GM12872 (cell line): Measurements from ENCODE around the gene LCLAT1.

ENCODE experiments used
- CTCF ChIP-seq: IDR thresholded peaks from 3 replicates; pipeline ENCODE4 v1.5.1; 2011; ENCODE audit warnings: low read depth, mild to moderate bottlenecking, low read length, moderate library complexity; ENCODE audit not compliant: insufficient read depth

Gene LCLAT1

DNA sequence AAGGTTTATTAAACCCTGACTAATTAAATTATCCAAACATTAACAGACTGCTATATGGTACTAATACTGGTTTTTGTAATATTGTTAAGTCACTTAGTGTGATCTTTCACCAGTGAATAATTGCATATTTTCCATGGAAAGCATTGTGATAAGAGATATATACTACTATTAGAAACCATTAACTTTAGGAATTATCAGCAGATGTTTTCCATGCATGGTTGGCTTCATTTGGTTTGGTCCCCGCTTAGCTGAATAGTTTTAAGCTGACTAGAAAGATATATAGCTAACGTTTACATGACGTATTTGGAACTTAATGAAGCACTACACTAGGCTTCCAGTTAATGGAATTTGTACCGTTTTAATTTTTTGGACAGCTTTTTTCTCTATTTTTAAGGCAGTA, 37.9 kb downstream of the LCLAT1 start:
- no peak for TF ChIP-seq CTCF

- no peak for TF ChIP-seq CTCF
Observed at GRCh38 chr2:30486655-30487054, 39.6 kb downstream of the LCLAT1 start.

DNA sequence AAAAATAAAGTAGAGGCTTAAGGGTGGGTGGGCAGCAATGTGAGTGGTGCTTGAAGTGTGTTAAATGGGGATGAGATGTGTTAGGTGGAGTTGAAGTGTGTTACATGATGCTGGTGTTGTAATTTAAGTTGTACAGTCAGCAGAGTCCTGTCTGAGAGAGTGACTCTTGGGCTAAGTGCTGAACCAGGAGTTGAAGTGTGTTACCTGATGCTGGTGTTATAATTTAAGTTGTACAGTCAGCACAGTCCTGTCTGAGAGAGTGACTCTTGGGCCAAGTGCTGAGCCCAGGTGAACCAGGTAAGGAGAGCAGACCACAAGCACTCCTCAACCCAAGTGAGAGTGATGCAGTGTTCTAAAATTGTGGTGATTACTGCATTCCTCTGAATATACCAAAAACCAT, 40.6 kb downstream of the LCLAT1 start:
- TF ChIP-seq CTCF: no peak

GRCh38 chr2:30488012-30488659, 41.1 kb downstream of the LCLAT1 start:
- TF ChIP-seq CTCF: no peak

GRCh38 chr2:30491225-30491624, 44.2 kb downstream of the LCLAT1 start:
- no peak for TF ChIP-seq CTCF

GRCh38 chr2:30492185-30492584, 45.1 kb downstream of the LCLAT1 start:
- no peak for TF ChIP-seq CTCF

- no peak for TF ChIP-seq CTCF
Observed at GRCh38 chr2:30492619-30493018, 45.6 kb downstream of the LCLAT1 start.
